Middle frontal gyrus (tissue), 1 donor: ENCODE measurements around the gene JPH2.
"Not testable (repeated sequence)": the region's sequence is repeated elsewhere in the genome, so short reads cannot be mapped to it uniquely, and the experiment has no call there.

Experiments used
- DNase-seq: peaks from one replicate; pipeline ENCODE4 v3.0.0-alpha.2; 2015; ENCODE audit warnings: low spot score; ENCODE audit errors: extremely low spot score

Gene JPH2

GRCh38 chr20:44211177-44212039, 24.4 kb upstream of the JPH2 start:
- DNase-seq, result no peak

GRCh38 chr20:44210406-44211176, 23.6 kb upstream of the JPH2 start, which contains the start of gene OSER1:
Gene OSER1 (minus strand): TSS chr20:44210771. CDS start chr20:44206957, 3,814 bp downstream.
- DNase-seq, result peak; percentile 94

GRCh38 chr20:44209686-44210405, 22.9 kb upstream of the JPH2 start:
- no peak for DNase-seq

GRCh38 chr20:44208770-44209169, 21.8 kb upstream of the JPH2 start:
- DNase-seq, result no peak

- no peak for DNase-seq
These were observed 21.2 kb upstream of the JPH2 start for GRCh38 chr20:44208165-44208564.

GRCh38 chr20:44207126-44207723, 20.2 kb upstream of the JPH2 start:
- no peak for DNase-seq

- no peak for DNase-seq
These were observed 19.1 kb upstream of the JPH2 start for GRCh38 chr20:44206132-44206531.

- no peak for DNase-seq
These were observed 17.8 kb upstream of the JPH2 start for GRCh38 chr20:44204832-44205215.

GRCh38 chr20:44204156-44204831, 17.3 kb upstream of the JPH2 start:
- DNase-seq, result no peak

GRCh38 chr20:44203161-44203560, 16.2 kb upstream of the JPH2 start:
- DNase-seq, result no peak

GRCh38 chr20:44200983-44201382, 14.0 kb upstream of the JPH2 start:
- DNase-seq, result no peak

- DNase-seq, result no peak
These were observed 13.4 kb upstream of the JPH2 start for GRCh38 chr20:44200371-44200770.

GRCh38 chr20:44199877-44200276, 12.9 kb upstream of the JPH2 start:
- DNase-seq, result no peak

GRCh38 chr20:44198872-44199271, 11.9 kb upstream of the JPH2 start:
- no peak for DNase-seq

GRCh38 chr20:44196271-44196670, 9.3 kb upstream of the JPH2 start:
- DNase-seq, result no peak

- no peak for DNase-seq
These were observed 8.6 kb upstream of the JPH2 start for GRCh38 chr20:44195605-44196004.

GRCh38 chr20:44193801-44194200, 6.8 kb upstream of the JPH2 start:
- no peak for DNase-seq

GRCh38 chr20:44191640-44192039, 4.7 kb upstream of the JPH2 start:
- DNase-seq, result not testable (repeated sequence)

GRCh38 chr20:44190197-44190852, 3.3 kb upstream of the JPH2 start:
- peak; percentile 29 for DNase-seq

- no peak for DNase-seq
These were observed 1.8 kb upstream of the JPH2 start for GRCh38 chr20:44188752-44189151.
